HepG2 (cell line): ENCODE data around the gene GSTK1. TPM values are rescaled to one million over a fixed set of nuclear protein-coding genes. Genes with fewer than 3 reads are reported as not detected.
A peak's percentile ranks its signal among the peaks of the same experiment; 100 is the strongest.

Source experiments
- HIC2 ChIP-seq: sonication (generic); formaldehyde crosslinking; IDR thresholded peaks from 2 replicates; pipeline ENCODE4 v1.9.0; 2022; ENCODE audit warnings: low read depth, missing genetic modification reagents
- HNF4A ChIP-seq: sonication (generic); formaldehyde crosslinking; IDR thresholded peaks from 2 replicates; pipeline ENCODE4 v1.4.0; 2020; ENCODE audit warnings: missing genetic modification reagents
- HOXA9 ChIP-seq: sonication (generic); formaldehyde crosslinking; IDR thresholded peaks from 2 replicates; pipeline ENCODE4 v1.8.1; 2022; ENCODE audit warnings: missing genetic modification reagents, mild to moderate bottlenecking, moderate library complexity, borderline replicate concordance
- IKZF4 ChIP-seq: sonication (generic); formaldehyde crosslinking; IDR thresholded peaks from 2 replicates; pipeline ENCODE4 v1.5.1; 2020; ENCODE audit warnings: borderline replicate concordance, mild to moderate bottlenecking, low read depth, missing genetic modification reagents; ENCODE audit errors: not compliant biosample characterization
- MEIS1 ChIP-seq: sonication (generic); formaldehyde crosslinking; IDR thresholded peaks from 2 replicates; pipeline ENCODE4 v1.9.0; 2021; ENCODE audit warnings: mild to moderate bottlenecking, missing genetic modification reagents, moderate library complexity, borderline replicate concordance
- MIER3 ChIP-seq: IDR thresholded peaks from 2 replicates; pipeline ENCODE4 v1.6.1; 2016; ENCODE audit warnings: missing compliant biosample characterization, borderline replicate concordance
- PAF1 ChIP-seq: IDR thresholded peaks from 2 replicates; pipeline ENCODE4 v1.6.1; 2016; ENCODE audit warnings: missing genetic modification reagents, missing compliant biosample characterization
- PHF5A ChIP-seq: IDR thresholded peaks from one replicate; pipeline ENCODE4 v1.6.1; 2018; ENCODE audit warnings: low read depth, missing genetic modification reagents; ENCODE audit not compliant: unreplicated experiment
- RCOR2 ChIP-seq: IDR thresholded peaks from 2 replicates; pipeline ENCODE4 v1.6.1; 2016; ENCODE audit warnings: missing biosample characterization, missing genetic modification reagents
- SIN3A ChIP-seq: IDR thresholded peaks from 2 replicates; pipeline ENCODE4 v1.6.1; 2011; ENCODE audit warnings: low read depth, mild to moderate bottlenecking, control low read depth, low read length, borderline replicate concordance
- SMAD1 ChIP-seq: sonication (generic); formaldehyde crosslinking; IDR thresholded peaks from 2 replicates; pipeline ENCODE4 v1.4.0; 2020; ENCODE audit warnings: missing genetic modification reagents, low read depth, mild to moderate bottlenecking, borderline replicate concordance
- SMARCE1 ChIP-seq: fragments of 450-650 bp; IDR thresholded peaks from 2 replicates; pipeline ENCODE4 v1.6.1; 2017; ENCODE audit warnings: borderline replicate concordance
- THAP11 ChIP-seq: IDR thresholded peaks from 2 replicates; pipeline ENCODE4 v1.6.1; 2016; ENCODE audit warnings: missing biosample characterization, missing genetic modification reagents
- TSC22D2 ChIP-seq: sonication (generic); formaldehyde crosslinking; IDR thresholded peaks from 2 replicates; pipeline ENCODE4 v1.5.1; 2020; ENCODE audit warnings: missing genetic modification reagents, mild to moderate bottlenecking, borderline replicate concordance
- ZNF207 ChIP-seq: fragments of 450-650 bp; IDR thresholded peaks from 2 replicates; pipeline ENCODE4 v1.6.1; 2016; ENCODE audit warnings: antibody characterized with exemption, borderline replicate concordance
- ZNF264 ChIP-seq: sonication (generic); formaldehyde crosslinking; IDR thresholded peaks from 2 replicates; pipeline ENCODE4 v1.4.0; 2020; ENCODE audit warnings: missing genetic modification reagents
- ZNF331 ChIP-seq: sonication (generic); formaldehyde crosslinking; IDR thresholded peaks from 2 replicates; pipeline ENCODE4 v1.4.0; 2020; ENCODE audit warnings: missing genetic modification reagents
- ZNF607 ChIP-seq: sonication (generic); formaldehyde crosslinking; IDR thresholded peaks from 2 replicates; pipeline ENCODE4 v1.5.1; 2020; ENCODE audit warnings: missing genetic modification reagents, mild to moderate bottlenecking, borderline replicate concordance
- ZNF709 ChIP-seq: sonication (generic); formaldehyde crosslinking; IDR thresholded peaks from 2 replicates; pipeline ENCODE4 v1.5.0; 2020; ENCODE audit warnings: mild to moderate bottlenecking, missing genetic modification reagents
- ZNF710 ChIP-seq: sonication (generic); formaldehyde crosslinking; IDR thresholded peaks from 2 replicates; pipeline ENCODE4 v1.5.0; 2020; ENCODE audit warnings: mild to moderate bottlenecking, missing genetic modification reagents, borderline replicate concordance
- ZNF879 ChIP-seq: sonication (generic); formaldehyde crosslinking; IDR thresholded peaks from 2 replicates; pipeline ENCODE4 v1.8.1; 2023; ENCODE audit warnings: missing genetic modification reagents
- ZSCAN30 ChIP-seq: sonication (generic); formaldehyde crosslinking; IDR thresholded peaks from 2 replicates; pipeline ENCODE4 v1.5.0; 2020; ENCODE audit warnings: mild to moderate bottlenecking, missing genetic modification reagents
- polyA plus RNA-seq, 8 experiments: library from polyadenylated mRNA; depleted of rRNA in 3 of 8; stranded (reverse) in 7 of 8; unstranded in 1 of 8; fragments of >200 nt; fragmentation: Illumina TruSeq in 4 of 8; extraction: Trizol in 4 of 8; gene quantifications; 2 replicates each; pipeline versions ENCODE4 v1.2.1 to v1.2.3, GENCODE V29; 2011 to 2016; ENCODE audit warnings: low read depth in 4 of 8, missing spikeins in 1 of 8, mixed read lengths in 1 of 8; ENCODE audit not compliant: insufficient read depth in 1 of 8
- total RNA-seq, 5 experiments: library from RNA; depleted of rRNA; stranded (reverse); fragments of >200 nt; fragmentation: Illumina TruSeq; extraction: Trizol; gene quantifications; 2 replicates each; pipeline ENCODE4 v1.2.3, GENCODE V29; 2016; ENCODE audit warnings: low read depth in 1 of 5
- TF ChIP-seq, protein P1 (sequence below): sonication (generic); formaldehyde crosslinking; IDR thresholded peaks from 2 replicates; pipeline ENCODE4 v1.4.0; 2020; ENCODE audit warnings: low read depth, mild to moderate bottlenecking, missing genetic modification reagents
- TF ChIP-seq, protein P2 (sequence below): sonication (generic); formaldehyde crosslinking; IDR thresholded peaks from 2 replicates; pipeline ENCODE4 v1.5.1; 2020; ENCODE audit warnings: missing genetic modification reagents, mild to moderate bottlenecking, borderline replicate concordance

Gene GSTK1
- total and polyA plus RNA-seq, 2 of the 13 experiments (the other 11 are each of a cell fraction or from before 2014, with no cell fraction given) = 64.6 to 92.1 TPM

DNA sequence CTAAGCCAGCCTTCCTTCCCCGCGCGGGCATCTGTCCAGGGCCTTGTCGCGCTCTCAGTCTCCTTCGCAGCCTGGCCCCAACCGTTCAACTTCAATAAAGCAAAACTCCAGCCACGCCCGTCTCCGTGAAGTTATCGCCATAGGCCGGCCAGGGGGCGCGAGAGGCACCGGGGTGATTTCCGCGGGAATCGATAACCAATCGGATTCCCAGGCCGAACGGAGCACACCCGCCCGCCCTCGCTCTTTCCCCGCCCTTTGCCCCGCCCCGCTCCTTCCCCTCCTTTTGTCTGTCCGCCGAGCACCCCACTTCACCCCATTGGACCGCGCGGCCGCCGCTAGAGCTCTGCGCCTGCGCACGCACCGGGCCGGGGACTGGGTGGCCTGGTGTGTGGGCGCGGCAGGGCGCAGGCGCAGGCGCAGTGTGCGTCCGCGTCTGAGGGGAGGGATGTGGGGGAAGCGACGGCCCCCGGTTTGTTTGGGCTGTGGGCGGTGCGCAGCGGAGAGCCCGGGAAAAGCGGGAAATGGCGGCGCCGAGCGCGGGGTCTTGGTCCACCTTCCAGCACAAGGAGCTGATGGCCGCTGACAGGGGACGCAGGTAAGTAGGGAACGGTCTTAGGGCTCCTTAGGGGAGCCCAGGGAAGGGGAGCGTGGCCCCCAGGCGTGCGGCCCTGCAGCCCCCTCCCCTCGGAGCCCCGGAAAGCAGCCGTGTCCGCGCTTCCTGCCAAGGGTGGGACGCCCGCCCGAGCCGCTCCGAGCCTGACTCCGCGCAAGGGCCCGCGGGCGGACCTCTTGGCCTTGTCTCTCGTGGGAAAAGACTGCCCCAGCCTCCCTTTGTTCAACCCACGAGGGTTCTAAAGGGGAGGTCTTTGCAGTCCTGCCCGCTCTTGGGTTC is 24.9 kb downstream of the GSTK1 start, which contains the start of gene CASP2 (continued):
- TF ChIP-seq SMARCE1 = no peak
- no peak for TF ChIP-seq SMAD1
- TF ChIP-seq SIN3A = peak; percentile 61; the same call in 1 of the 2 replicates
- peak; percentile 17 for TF ChIP-seq IKZF4 (CRISPR knock-in tag)
- TF ChIP-seq ZNF879 (CRISPR knock-in tag) = peak; percentile 44; the same call in 1 of the 2 replicates
- TF ChIP-seq THAP11 = peak; percentile 66
- TF ChIP-seq ZNF709 (CRISPR knock-in tag) = peak; percentile 82; the same call in 1 of the 2 replicates
- no peak for TF ChIP-seq ZNF331 (CRISPR knock-in tag)
- no peak for TF ChIP-seq TSC22D2 (CRISPR knock-in tag)
- TF ChIP-seq ZNF264 (CRISPR knock-in tag) = no peak
- TF ChIP-seq RCOR2 (CRISPR knock-in tag) = no peak
- no peak for TF ChIP-seq MIER3
- TF ChIP-seq PAF1 (CRISPR knock-in tag) = no peak
- TF ChIP-seq HOXA9 (CRISPR knock-in tag) = no peak
- TF ChIP-seq ZSCAN30 (CRISPR knock-in tag) = 0 out of 2 replicates have a peak, but pooled peaks have one; percentile 50
- TF ChIP-seq ZNF207 = no peak
- no peak for TF ChIP-seq PHF5A (CRISPR knock-in tag)
- TF ChIP-seq ZNF710 (CRISPR knock-in tag) = peak; percentile 45; the same call in 1 of the 2 replicates
- TF ChIP-seq MEIS1 (CRISPR knock-in tag) = peak; percentile 41; the same call in 1 of the 2 replicates
- TF ChIP-seq, protein P1, sequence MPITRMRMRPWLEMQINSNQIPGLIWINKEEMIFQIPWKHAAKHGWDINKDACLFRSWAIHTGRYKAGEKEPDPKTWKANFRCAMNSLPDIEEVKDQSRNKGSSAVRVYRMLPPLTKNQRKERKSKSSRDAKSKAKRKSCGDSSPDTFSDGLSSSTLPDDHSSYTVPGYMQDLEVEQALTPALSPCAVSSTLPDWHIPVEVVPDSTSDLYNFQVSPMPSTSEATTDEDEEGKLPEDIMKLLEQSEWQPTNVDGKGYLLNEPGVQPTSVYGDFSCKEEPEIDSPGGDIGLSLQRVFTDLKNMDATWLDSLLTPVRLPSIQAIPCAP (CRISPR knock-in tag) = no peak
- TF ChIP-seq HIC2 (CRISPR knock-in tag) = no peak
- no peak; the same call in 1 of the 2 replicates for TF ChIP-seq ZNF607 (CRISPR knock-in tag)
- TF ChIP-seq HNF4A (CRISPR knock-in tag) = no peak
- TF ChIP-seq, protein P2, sequence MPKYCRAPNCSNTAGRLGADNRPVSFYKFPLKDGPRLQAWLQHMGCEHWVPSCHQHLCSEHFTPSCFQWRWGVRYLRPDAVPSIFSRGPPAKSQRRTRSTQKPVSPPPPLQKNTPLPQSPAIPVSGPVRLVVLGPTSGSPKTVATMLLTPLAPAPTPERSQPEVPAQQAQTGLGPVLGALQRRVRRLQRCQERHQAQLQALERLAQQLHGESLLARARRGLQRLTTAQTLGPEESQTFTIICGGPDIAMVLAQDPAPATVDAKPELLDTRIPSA (CRISPR knock-in tag) = peak; percentile 59; the same call in 1 of the 2 replicates
